Measurements from ENCODE around the gene DCTPP1. TPM values are rescaled to one million over a fixed set of nuclear protein-coding genes. Genes with fewer than 3 reads are reported as not detected.

Gene DCTPP1
- total RNA-seq, 1 donor from 2014 or later = 20.4 TPM

DNA sequence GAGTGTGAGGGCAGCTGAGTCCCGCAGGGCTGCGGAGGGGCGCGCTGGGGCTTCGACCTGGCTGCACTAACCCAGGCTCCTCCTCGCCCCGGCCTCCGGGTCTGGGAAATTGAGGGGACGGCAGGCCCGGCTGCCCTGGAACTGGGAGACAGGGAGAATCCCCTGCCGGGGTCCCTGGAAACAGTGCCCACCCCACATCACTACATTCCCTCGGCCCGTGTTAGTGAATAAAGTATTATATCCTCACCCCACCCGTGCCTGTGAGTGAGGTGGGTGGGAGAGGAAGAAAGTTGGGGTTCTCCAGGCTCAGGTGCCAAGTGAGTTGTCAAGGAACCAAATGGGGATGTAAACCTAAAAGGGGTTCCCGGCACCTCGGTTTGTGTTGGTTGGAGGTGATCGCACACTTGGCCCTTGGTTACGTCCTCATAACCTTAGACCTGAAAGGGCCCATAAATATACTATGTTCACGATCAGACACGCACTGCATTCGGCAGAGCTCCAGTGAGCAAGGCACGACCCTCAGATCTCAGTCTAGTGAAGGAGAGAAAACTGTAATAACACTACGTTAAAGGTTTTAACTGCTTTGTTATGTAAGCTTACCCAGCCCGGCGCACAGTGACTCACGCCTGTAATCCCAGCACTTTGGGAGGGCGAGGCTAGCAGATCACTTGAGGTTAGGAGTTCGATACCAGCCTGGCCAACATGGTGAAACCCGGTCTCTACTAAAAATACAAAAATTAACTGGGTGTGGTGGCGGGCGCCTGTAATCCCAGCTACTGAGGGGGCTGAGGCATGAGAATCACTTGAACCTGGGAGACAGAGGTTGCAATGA, 11.3 kb downstream of the DCTPP1 start:
- intact Hi-C loops (cut with DNase I) = no loop called here
- peak; percentile 16 for ATAC-seq
- no peak for DNase-seq (ENCODE audit: low spot score)

DNA sequence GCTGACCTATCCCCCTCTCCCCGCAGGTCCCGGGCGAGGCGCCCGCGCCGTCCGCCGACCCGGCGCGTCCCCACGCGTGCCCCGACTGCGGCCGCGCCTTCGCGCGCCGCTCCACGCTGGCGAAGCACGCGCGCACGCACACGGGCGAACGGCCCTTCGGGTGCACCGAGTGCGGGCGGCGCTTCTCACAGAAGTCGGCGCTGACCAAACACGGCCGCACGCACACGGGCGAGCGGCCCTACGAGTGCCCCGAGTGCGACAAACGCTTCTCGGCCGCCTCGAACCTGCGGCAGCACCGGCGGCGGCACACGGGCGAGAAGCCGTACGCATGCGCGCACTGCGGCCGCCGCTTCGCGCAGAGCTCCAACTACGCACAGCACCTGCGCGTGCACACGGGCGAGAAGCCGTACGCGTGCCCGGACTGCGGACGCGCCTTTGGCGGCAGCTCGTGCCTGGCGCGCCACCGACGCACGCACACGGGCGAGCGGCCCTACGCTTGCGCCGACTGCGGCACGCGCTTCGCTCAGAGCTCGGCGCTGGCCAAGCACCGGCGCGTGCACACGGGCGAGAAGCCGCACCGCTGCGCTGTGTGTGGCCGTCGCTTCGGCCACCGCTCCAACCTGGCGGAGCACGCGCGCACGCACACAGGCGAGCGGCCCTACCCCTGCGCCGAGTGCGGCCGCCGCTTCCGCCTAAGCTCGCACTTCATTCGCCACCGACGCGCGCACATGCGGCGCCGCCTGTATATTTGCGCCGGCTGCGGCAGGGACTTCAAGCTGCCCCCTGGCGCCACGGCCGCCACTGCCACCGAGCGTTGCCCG, 12.1 kb downstream of the DCTPP1 start:
- ATAC-seq = peak; percentile 95
- intact Hi-C loops (cut with DNase I) = no loop called here
- peak; percentile 86 for DNase-seq (ENCODE audit: low spot score)

DNA sequence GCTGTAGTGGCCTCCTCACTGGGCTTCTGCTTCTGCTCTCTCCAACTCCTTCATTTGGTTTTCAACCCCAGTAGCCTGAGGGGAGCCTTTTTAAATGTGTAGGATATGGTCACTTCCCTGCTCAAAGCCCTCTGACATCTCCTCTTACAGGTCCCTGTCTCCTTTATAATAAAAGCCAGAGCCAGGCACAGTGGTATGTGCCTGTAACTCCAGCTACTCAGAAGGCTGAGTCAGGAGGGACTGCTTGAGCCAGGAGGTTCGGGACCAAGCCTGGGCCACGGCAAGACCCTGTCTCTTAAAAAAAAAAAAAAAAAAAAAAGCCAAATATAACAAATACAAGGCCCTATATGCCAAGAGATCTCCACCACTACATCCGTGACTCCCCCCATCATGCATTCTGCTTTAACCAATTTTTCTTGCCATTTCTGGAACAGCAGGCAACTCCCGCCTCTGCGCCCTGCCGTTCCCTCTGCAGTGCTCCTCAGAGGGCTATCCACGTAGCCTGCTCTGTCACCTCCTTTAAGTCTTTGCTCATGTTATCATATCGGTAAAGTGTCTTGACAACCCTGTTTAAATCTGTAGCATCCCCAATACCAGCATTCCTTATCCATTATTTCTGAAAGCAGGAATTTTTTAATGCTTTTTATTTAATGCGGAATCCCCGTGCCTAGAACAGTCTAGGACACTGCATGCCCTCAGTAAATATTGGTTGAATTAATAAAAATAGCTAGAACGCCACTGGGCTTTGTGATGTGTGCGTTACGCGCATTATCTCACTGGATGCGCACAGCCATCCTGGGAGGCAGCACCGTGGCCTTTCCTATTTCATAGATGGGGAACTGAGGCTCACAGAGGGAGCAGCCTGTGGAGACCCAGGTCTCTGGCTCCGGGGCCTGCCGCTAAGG, 13.0 kb downstream of the DCTPP1 start:
- DNase-seq (ENCODE audit: low spot score) (no peak), ATAC-seq (no peak)
- intact Hi-C loops (cut with DNase I) = no loop called here

DNA sequence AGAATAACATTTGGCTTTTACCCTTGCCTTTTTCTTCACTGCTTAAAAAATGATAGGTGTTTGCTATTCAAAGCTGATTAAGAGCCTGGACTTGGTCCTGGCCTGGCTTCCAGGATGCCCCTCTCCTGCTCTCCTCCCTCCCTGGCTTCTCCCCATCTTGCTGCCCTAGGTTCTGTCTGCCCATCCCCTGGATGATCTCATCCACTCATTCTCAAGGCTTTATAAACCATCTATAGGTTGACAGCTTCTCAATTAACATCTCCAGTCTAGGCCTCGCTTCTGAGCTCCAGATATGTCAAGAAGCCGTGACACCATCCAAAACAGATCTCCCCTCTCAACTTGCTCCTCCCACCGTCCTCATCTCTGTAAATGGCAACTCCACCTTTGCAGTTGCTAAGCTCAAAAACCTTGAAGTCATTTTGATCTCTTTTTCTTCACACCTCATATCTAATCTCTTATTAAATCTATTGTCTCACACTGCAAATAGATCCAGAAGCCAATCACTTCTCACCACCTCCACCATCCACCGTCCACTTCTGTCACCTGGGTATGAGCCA, 13.7 kb downstream of the DCTPP1 start:
- ATAC-seq = no peak
- intact Hi-C loops (cut with DNase I) = no loop called here

DNA sequence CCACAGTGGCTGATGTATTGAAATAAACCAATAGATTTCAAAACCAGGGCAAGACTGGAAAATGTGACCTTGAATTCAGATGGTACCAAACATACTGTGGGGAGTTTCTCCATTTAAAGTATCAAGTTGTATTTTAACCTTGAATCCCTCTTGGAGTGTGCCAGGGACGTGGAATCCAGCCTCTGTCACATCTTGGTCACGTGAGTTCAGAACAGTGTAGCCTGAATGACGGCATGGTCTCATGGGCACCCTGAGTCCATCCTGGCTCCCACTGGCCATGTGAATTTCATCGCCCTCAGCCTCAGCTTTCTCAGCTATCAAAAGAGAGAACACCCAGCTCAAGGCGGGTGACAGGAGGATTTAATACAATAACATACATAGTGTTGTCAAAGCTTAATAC, 15.7 kb downstream of the DCTPP1 start:
- intact Hi-C loops (cut with DNase I) = no loop called here
- ATAC-seq (no peak), DNase-seq (ENCODE audit: low spot score) (no peak)

More for the DNA sequence above, 13.7 kb downstream of the DCTPP1 start:
- DNase-seq (ENCODE audit: low spot score) = no peak

DNA sequence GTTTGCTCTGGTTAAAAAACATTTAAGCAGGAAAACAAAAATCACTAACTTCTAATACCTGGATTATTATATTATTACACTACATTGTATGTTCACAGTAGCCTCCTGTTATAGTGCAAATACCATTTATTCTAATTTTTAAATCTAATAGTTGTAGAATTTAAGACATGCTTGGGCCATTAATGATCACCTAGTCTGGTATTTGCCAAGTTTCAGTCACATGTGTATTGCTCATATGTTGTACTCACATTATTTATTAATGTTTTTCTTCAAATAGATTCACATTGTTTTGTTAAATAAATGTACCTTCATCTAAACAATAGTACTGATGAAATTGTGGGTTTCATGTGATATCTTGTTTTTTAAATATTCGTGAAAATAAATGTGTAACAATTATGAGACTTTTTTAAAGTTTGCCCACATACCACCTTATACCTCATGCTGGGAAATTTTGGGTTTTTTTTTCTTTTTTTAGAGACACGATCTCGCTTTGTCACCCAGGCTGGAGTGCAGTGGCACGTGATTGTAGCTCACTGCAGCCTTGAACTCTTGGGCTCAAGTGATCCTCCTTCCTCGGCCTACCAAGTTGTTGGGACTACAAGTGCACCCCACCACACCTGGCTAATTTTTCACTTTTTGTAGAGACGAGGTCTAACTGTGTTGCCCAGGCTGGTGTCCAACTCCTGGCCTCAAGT, 16.6 kb downstream of the DCTPP1 start:
- intact Hi-C loops (cut with DNase I) = no loop called here
- no peak for ATAC-seq
- no peak for DNase-seq (ENCODE audit: low spot score)

DNA sequence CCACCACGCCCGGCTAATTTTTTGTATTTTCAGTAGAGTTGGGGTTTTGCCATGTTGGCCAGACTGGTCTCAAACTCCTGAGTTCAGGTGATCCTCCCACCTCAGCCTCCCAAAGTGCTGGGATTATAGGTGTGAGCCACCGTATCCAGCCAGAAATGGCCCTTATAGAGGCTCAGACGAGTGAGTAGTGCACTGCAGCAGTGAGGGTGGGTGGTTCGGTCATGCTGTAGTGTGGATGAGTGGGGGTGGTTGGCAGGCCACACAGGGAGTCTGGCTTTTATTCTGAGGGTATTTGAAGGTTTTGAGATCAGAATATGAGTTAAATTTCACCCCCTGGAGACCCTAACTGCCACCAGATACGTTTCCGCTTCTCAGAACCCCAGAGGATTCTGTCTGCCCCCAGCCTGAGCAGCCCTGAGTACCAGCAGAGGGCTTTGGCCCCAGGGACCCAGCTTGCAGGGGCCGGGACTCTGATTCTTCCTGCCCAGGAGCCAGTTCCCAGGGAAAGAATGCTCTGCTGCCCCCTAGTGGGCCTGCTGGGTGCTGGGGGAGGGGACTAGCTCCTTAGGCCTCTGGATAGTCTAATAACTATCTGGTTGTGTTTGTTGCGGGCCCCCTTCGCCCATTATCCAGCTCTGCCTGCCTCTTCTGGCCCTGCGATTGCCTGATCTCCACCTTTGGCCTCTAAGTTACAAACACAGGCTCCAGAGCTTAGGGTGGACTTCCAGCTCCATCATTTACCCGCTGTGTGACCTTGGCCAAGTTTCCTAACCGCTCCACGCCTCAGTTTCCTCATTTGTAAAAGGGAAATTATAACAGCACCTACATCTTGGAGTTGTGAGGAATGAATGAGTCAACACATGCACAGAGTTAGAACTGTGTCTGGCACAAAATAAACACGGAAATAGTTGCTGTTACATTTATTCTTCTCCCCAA, 20.4 kb downstream of the DCTPP1 start:
- peak; percentile 96 for DNase-seq (ENCODE audit: low spot score)
- intact Hi-C loops (cut with DNase I) = loop anchor here (10.0 kb wide), 1 partner anchor 315 kb away; the partner anchor contains the start of genes TBX6 and YPEL3
- ATAC-seq = peak; percentile 80

DNA sequence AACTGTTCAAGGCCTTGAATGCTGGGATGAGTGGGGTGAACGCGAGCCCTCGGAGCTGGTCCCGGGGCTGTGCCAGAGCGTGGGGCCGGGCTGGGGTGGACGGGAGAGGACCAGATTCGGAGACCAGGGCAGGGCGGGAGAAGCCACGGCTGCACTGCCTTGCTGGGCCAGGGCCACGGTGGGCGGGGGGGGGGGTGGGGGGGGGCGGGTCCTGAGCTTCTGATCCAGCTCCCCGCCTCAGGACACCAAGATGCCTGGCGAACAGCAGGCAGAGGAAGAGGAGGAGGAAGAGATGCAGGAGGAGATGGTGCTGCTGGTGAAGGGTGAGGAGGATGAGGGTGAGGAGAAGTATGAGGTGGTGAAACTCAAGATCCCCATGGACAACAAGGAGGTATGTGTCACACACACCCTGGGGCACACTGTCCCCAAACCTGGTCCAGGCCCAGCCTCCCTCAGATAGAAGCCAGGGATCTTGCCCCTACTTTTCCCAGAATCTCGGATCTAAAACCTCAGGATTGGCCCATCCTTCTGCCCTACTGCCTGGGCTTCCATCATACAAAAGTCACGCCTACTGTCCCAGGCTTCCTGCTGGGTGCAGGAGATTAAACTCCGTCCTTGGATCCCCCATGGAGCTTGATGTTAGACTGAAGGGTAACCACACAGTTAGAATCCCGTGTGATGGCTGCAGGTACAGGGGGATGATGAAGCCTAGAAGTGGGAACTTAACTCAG, 21.9 kb downstream of the DCTPP1 start:
- intact Hi-C loops (cut with DNase I) = loop anchor here (10.0 kb wide), 1 partner anchor 313 kb away; the partner anchor contains the start of genes TBX6 and YPEL3
- ATAC-seq = peak; percentile 11
- DNase-seq (ENCODE audit: low spot score) = no peak

DNA sequence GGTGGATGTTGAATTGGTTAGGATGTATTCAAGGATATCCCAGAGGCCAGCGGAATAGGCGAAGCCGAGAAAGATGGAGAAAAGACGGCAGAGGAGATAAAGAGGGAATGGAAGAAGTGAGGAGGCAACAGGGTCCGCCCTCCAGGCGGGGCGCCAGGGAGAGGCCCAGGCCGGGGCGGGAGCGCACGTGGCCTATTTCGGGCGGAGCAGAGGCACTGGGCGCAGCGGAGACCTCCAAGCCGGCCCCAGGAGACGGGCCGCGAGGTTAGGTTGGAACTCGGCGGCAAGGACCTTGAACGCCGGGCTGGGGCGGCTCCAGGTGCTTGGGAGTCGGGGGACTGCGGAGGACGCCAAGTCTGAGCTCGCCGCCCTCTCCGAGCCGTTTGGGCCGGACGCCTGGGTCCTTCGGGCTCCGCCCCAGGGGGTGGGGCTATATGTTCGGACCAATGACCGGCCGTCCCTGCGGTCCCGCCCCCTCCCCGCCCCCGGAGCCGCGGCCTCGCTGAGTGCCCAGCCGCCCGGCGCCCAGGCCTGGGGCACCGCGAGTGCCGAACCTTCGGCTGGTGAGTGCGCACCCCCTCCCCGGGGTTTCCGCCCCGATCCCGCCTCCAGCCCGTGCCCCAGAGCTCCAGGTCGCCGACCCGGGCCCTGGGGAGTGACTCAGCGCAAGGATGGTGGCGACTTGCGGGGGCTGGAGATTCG, 22.6 kb downstream of the DCTPP1 start, which contains the start of gene ZNF771:
ZNF771 (plus strand) TSS at position 505 of the 702 bp plus-strand sequence. CDS start 448 bp downstream, outside the sequence.
- ATAC-seq = peak; percentile 97
- intact Hi-C loops (cut with DNase I) = loop anchor here (10.0 kb wide), 1 partner anchor 312 kb away; the partner anchor contains the start of genes TBX6 and YPEL3

DNA sequence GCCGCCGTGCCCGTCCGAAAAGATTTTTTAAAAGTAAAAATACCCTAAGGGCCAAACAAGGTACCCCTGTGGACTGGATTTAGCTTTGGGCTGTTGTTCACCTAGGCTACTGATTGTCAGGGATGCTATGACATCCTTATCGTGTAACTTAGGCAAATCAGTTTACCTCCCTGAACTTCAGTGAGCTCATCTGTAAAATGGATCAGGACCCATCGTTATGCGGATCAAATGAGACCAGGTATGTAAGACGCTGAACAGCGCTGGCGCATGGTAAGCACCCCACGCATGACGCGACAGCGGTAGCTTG, 23.1 kb downstream of the DCTPP1 start:
- no peak for DNase-seq (ENCODE audit: low spot score)
- intact Hi-C loops (cut with DNase I) = loop anchor here (10.0 kb wide), 1 partner anchor 312 kb away; the partner anchor contains the start of genes TBX6 and YPEL3
- no peak for ATAC-seq

More for the DNA sequence above, 22.6 kb downstream of the DCTPP1 start, which contains the start of gene ZNF771:
- peak; percentile 97 for DNase-seq (ENCODE audit: low spot score)

DNA sequence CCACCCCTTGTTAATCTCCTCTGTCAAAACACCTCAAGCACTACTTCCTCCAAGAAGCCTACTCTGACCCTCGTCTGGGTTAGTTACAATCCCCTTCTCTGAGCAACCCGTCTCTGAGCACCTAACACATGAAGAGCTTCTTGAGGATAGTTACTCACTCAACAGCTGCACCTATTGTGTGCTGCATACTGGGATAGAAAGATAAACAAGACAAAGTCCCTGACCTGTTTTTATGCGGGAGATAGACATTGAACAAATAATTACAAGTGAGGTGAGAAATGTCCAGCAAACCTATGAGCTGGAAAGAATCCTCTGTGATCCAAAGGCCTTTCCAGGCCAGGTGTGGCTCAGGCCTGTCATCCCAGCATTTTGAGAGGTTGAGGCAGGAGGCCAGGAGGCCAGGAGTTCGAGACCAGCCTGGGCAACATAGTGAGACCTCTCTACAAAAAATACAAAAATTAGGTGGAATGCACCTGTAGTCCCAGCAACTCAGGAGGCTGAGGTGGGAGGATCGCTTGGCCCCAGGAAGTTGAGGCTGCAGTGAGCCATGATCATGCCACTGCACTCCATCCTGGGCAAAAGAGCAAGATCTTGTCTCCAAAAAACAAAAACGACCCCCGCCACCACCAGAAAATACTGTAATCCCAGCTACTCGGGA, 27.9 kb downstream of the DCTPP1 start:
- intact Hi-C loops (cut with DNase I) = loop anchor here (10.0 kb wide), 1 partner anchor 307 kb away; the partner anchor contains the start of genes TBX6 and YPEL3
- DNase-seq (ENCODE audit: low spot score) (no peak), ATAC-seq (no peak)

DNA sequence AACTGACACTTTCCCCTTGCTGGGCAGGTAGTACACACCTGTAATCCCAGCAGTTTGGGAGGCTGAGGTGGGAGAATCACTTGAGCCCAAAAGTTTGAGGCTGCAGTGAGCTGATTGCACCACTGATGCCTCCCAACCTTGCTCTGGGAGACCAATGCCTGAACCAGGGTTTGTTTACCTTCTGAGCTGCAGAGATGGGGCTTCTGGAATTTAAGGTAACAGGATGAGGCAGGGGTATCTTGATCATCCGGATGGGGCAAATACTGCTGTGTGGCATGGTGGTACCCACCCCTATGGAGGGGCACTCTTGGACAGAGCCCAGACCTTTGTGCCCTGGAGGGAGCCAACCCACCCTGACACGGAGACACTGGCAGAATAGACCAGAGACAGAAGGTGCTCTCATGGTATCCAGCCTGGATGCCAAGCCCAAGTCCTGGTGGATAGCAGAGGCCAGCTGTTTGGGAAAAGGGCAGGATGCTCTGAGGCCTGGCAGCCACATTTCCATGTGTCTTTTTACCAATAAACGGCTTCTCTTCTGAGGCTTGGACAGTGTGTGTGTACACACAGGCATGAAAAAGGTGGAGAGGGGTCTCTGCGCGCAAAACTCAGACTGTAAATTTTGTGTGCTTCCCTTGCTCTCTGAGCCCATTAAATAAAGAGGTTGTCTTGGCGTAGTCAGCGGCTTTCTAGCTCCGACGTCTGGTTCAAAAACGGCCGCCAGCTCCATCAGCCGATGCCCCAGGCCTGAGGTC, 30.2 kb downstream of the DCTPP1 start:
- intact Hi-C loops (cut with DNase I) = loop anchor here (10.0 kb wide), 1 partner anchor 305 kb away; the partner anchor contains the start of genes TBX6 and YPEL3
- ATAC-seq = no peak
- DNase-seq (ENCODE audit: low spot score) = no peak

DNA sequence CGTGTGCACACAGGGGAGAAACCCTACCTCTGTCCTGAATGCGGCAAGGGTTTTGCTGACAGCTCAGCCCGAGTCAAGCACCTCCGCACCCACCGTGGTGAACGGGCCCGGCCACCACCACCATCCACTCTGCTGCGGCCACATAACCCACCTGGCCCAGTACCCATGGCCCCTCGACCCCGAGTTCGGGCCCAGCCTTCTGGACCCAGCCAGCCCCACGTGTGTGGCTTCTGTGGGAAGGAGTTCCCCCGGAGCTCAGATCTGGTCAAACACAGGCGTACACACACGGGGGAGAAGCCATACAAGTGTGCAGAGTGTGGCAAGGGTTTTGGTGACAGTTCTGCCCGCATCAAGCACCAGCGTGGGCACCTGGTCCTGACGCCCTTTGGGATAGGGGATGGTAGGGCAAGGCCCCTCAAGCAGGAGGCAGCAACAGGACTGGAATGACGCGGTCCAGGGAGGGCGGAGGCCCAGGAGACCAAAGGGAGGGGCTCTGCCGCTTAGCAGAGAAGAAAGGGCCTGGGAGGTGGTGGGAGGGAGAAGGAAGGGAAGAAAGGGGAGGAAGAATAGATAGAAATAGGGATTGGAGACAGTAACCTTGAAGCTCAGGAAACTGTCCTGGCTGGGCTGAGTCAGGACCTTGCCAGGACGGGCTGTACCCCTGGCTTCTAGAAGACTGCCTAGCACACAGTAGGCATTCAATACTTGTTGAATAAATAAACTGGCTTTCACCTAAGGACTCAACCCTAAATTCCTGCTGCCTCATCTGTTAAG, 31.0 kb downstream of the DCTPP1 start:
- ATAC-seq (no peak), DNase-seq (ENCODE audit: low spot score) (no peak)

More for the DNA sequence above, 31.0 kb downstream of the DCTPP1 start:
- intact Hi-C loops (cut with DNase I) = no loop called here
